NCI-H2081 treated with DMSO at 0.1 percent for 48 hours (cell line): ENCODE data around the gene IL18BP.

Experiments
- DNase-seq: peaks from one replicate; lab custom pipeline; 2025; lab: John Stamatoyannopoulos, UW

IL18BP gene

DNA sequence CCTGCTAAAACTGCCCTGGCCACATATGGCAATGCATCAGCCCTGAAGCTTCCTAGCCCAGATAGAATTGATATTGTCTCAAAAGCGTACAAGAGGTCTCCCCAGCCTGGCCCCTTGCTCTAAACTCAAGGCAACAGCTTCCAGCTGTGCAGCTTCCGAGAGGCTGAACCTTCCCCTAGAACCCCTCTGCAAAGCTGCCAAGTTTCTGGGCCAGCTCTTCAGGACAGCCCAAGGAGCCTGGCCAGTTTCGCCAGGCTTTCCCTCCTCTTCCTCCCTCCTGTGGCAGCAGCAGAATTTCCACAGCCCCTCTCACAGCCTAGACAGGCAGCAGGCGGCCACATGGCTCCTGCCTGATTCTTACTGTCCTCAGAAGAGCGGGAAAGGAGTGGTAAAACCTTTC lies 47.1 kb downstream of the IL18BP start:
- DNase-seq: no peak

DNA sequence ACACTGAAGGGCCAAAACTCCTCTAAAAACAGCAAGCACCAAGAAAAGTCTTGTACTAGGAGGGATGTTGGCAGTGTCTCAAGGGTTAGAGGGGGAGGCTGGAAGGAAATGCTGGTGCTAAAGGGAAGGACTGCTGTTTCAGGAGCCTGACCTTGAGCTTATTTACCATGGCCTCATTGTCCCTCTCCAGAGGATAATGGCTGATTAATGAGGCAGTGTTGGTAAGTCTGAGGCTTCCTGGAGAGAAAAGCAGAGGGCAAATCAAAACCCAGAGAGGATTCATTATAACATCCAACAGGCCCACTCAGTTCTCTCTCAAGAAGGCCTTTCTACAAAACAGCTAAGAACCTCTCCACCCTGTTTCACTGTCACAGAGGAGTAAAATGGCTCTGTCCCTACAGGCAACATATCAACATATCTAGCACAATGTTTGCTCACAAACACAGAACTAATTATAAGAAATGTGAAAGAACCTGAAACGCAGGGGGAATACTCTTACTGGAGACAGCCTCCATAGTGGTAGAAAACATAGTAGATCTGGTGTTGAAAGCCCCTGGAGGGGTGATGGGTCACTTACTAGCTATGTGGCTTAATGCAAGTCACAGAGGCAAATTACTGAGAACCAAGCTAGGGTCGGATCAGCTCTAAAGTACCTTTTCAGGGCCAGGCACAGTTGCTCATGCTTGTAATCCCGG lies 50.2 kb downstream of the IL18BP start:
- DNase-seq: no peak
